ENCODE data around the gene DEFB126.
"Not testable (repeated sequence)": the region's sequence is repeated elsewhere in the genome, so short reads cannot be mapped to it uniquely, and the experiment has no call there.

Gene DEFB126

DNA sequence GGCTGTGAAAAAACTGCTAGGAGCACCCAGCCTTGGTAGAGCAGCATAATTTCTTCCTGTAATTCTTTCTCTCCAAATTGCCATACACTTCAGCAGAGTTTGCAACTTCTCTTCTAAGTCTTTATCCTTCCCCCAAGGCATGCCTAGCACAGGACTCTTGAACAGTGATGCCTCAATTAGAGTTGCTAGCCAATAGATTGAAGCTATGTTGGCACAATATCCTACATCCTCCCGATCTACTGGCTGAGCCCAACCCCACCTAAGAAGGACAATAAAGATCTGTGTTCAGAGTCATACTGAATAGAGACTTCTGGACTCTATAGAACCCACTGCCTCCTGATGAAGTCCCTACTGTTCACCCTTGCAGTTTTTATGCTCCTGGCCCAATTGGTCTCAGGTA, at the start of gene DEFB126:
TSS of gene DEFB126 (plus strand) at position 301 of the 400 bp plus-strand sequence. CDS start at position 340, 39 bp downstream.
- DNase-seq: no peak

DNA sequence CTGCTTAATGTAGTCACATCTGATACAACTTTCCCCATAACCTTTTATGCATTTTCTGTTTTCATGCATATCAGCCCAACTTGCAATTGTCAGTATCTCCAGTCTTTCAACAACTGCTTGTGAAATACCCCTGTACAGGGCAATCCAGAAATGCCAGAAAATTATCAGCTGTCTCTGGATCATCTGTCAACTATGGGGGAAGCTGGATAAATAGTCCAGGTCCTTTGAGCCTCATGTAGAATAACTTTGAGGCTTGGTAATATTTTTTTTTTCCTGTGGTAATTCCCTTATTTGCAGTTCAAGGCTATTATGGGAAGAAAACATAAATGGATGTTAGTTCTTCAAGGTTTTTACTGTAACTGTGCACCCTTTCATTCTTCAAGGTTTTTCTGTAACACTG, 48.7 kb upstream of the DEFB126 start:
- no peak for DNase-seq

- DNase-seq: no peak
These were observed 47.2 kb upstream of the DEFB126 start for GRCh38 chr20:95215-95614.

GRCh38 chr20:97691-98090, 44.7 kb upstream of the DEFB126 start:
- DNase-seq: not testable (repeated sequence)

GRCh38 chr20:101975-102374, 40.4 kb upstream of the DEFB126 start:
- DNase-seq: no peak

- no peak for DNase-seq
These were observed 38.9 kb upstream of the DEFB126 start for GRCh38 chr20:103456-103855.

GRCh38 chr20:112396-112795, 30.0 kb upstream of the DEFB126 start:
- no peak for DNase-seq

DNA sequence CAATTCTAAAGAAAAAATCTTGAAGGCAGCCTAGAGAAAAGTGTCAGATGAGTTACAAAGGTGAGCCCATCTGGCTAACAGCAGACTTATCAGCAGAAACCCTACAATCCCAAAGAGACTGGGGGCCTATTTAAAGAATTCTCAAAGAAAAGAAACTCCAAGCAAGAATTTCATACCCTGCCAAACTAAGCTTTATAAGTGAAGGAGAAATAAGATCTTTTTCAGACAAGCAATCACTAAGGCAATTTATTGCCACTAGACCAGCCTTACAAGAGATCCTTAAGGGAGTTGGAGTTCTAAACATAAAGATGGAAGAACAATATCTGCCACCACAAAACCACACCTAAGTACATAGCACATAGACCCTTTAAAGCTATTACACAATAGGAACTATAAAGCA, 24.9 kb upstream of the DEFB126 start:
- DNase-seq: no peak

DNA sequence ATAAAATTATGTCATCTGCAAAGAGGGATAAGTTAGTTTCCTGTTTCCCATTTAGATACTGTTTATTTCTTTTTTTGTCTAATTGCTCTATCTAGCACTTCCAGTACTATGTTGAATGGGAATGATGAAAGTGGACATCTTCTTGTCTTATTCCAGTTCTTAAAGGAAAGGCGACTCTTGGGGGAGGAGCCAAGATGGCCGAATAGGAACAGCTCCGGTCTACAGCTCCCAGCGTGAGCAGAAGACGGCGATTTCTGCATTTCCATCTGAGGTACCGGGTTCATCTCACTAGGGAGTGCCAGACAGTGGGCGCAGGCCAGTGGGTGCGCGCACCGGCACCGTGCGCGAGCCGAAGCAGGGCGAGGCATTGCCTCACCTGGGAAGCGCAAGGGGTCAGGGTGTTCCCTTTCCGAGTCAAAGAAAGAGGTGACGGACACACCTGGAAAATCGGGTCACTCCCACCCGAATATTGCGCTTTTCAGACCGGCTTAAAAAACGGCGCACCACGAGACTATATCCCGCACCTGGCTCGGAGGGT, 12.5 kb upstream of the DEFB126 start:
- DNase-seq: not testable (repeated sequence)

DNA sequence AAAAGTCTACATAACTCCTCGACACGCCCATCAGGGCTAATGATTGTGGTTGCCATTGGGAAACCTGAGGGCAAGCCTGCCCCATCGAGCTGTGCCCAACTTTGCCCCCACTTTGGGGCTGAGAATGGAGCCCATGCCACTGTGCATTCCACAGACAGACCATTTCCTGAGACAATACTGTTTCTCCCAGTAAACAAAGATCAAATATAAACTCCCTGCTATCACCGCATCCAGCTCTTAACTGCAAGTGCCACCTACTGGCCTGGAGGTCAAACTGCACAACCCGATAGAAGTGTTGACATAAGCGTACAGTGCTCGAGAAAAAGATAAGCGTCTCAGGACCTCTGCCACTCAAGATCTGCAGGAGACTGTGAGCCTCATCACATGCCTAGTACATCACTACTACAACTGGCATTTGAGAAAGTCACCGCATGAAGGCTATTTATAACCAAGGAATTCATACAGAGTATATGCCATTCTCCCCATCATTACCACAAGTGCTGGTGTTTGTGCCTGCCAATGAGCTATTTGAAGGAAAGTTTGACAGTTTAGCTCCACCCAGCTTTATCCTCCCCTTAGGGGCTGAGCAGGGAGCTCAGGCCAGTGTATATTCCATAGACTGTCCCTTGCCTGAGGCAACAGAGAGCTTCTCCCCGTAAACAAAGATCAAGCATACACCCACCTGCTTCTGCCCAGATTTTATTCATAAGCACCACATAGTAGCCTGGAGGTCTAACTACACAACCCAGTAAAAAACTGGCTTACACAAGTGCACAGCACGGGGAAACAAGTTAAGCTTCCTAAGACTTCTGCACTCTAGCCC, 4.5 kb upstream of the DEFB126 start:
- peak; percentile 58 for DNase-seq

DNA sequence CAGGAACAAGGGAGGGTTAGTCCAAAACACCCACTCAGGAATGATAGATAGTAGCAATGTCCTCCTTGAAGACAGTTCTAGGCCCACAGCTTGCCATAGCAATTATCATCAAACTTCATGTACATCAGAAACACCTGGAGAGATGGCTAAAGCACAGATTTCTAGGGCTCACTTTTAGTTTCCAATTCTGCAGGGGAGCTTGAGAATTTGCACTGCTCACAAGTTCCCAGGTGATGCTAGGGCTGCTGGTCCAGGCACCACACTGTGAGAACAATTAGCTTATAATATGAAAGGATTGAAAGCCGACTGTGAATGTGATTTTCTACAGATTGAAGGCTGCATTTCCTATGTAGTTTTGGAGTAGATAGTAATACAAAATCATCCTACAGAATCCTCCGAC, 3.5 kb downstream of the DEFB126 start:
- no peak for DNase-seq

DNA sequence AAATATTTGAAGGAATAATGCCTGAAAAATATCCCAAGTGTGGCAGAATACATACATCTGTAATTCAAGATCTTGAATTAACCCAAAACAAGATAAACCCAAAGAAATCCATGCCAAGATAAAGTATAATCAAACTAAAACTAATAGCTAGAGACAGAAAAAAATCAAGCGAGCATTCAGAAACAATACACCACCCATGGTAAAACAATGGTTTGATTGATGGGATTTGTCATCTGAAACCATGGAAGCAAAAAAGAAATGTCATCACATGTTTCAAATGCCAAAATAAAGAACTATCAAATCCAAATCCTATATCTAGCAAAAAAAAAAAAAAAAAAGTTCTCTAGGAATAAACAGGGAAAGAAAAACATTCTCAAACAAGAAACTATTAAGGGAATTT, 9.7 kb downstream of the DEFB126 start:
- no peak for DNase-seq

DNA sequence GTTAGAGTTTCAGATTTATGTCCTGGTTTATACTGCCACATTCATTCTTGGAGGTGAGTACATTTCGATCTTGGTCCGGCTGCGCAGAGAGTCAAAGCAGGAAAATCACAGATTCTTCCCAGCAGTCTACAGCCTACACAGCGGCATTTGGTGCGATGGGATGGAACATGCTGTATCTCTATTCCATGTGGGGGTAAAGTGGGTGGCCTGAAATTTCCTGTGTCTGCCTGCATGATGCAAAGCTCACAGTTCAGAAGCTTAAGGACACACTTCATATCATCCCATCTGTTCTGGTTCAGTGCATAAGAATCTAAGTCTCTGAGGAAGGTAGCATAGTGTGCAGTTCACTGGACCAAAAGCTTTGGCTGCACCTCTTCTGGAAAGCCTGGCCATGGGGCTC, 14.8 kb downstream of the DEFB126 start, which contains the start of gene DEFB127:
TSS of gene DEFB127 (plus strand) at position 301 of the 400 bp plus-strand sequence. CDS start at position 392, 91 bp downstream.
- DNase-seq: no peak

GRCh38 chr20:164618-165017, 22.2 kb downstream of the DEFB126 start:
- no peak for DNase-seq

GRCh38 chr20:168876-169275, 26.5 kb downstream of the DEFB126 start:
- DNase-seq: no peak

DNA sequence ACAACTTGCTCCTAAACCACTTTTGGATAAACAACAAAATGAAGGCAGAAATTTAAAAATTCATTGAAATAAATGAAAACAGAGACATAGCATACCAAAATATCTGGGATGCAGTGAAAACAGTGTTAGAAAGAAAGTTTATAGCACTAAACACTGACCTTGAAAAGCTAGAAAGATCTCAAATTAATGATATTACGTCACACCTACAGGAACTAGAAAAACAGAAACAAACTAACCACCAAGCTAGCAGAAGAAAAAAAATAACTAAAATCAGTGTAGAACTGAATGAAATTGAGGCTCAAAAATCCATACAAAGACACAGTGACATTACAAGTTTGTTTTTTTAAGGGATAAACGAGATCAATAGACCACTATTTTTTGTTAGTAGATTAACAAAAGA, 41.9 kb downstream of the DEFB126 start:
- DNase-seq: no peak

GRCh38 chr20:187733-188132, 45.3 kb downstream of the DEFB126 start:
- no peak for DNase-seq

DNA sequence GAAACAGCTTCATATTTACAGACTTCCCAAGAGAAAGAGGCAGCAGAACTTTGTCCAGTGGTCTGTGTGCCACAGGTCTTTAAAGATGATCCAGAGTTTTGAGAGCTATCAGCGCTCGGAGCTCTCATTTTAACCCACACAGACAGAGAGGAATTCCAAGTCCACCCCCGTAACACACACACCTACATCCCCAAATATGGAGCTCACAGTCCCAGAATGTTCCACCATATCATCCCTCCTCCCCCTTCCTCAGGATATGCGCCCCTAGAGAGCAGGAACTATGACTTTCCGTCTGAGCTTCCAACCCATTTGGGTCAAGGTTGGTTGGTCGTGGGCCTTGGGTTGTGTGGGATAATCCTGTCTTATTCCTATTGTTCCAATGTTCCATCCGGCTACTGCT, 47.2 kb downstream of the DEFB126 start, which contains the start of gene DEFB128:
TSS of gene DEFB128 (minus strand) at position 101 of the 400 bp plus-strand sequence. CDS start at position 13, 88 bp downstream.
- DNase-seq: no peak

Measured in hematopoietic multipotent progenitor cell treated with erythropoietin and hydrocortisone succinate and interleukin-3 and kit ligand, for 4 days (in vitro differentiated cells).